Activated CD4-positive, alpha-beta T cell treated with anti-CD3 and anti-CD28 coated beads for 1 hour (primary cell): ENCODE results near the gene ASCL2.

Source experiments
- DNase-seq: peaks from one replicate; pipeline ENCODE4 v3.0.0-alpha.2; 2020

ASCL2 gene

GRCh38 chr11:2270322-2271076 lies at the start of gene ASCL2:
Gene ASCL2, minus strand, starts transcription at chr11:2270588. Its CDS starts 256 bp downstream, at chr11:2270332.
- DNase-seq, result no peak

- DNase-seq, result no peak
These were observed 49.5 kb upstream of the ASCL2 start for GRCh38 chr11:2319791-2320472.

- no peak for DNase-seq
These were observed 48.3 kb upstream of the ASCL2 start for GRCh38 chr11:2318707-2319106.

GRCh38 chr11:2318123-2318522 lies 47.7 kb upstream of the ASCL2 start:
- DNase-seq, result no peak

- no peak for DNase-seq
These were observed 47.1 kb upstream of the ASCL2 start for GRCh38 chr11:2317354-2318050.

- DNase-seq, result no peak
These were observed 46.5 kb upstream of the ASCL2 start for GRCh38 chr11:2316963-2317244.

- DNase-seq, result no peak
These were observed 46.0 kb upstream of the ASCL2 start for GRCh38 chr11:2316169-2316962.

- DNase-seq, result no peak
These were observed 45.2 kb upstream of the ASCL2 start for GRCh38 chr11:2315395-2316168.

GRCh38 chr11:2314525-2315394 lies 44.4 kb upstream of the ASCL2 start:
- DNase-seq, result no peak

- DNase-seq, result no peak
These were observed 43.7 kb upstream of the ASCL2 start for GRCh38 chr11:2314136-2314524.

GRCh38 chr11:2313051-2313951 lies 42.9 kb upstream of the ASCL2 start:
- no peak for DNase-seq

GRCh38 chr11:2312232-2313042 lies 42.0 kb upstream of the ASCL2 start:
- no peak for DNase-seq

- no peak for DNase-seq
These were observed 41.2 kb upstream of the ASCL2 start for GRCh38 chr11:2311353-2312133.

GRCh38 chr11:2310786-2311352 lies 40.5 kb upstream of the ASCL2 start:
- no peak for DNase-seq

GRCh38 chr11:2310073-2310785 lies 39.8 kb upstream of the ASCL2 start:
- no peak for DNase-seq

- no peak for DNase-seq
These were observed 39.1 kb upstream of the ASCL2 start for GRCh38 chr11:2309251-2310072.

GRCh38 chr11:2308713-2309112 lies 38.3 kb upstream of the ASCL2 start:
- DNase-seq, result no peak
